Activated T-helper 9 cell treated with anti-CD3 and anti-CD28 coated beads, Interleukin-2, amount 50 U/mL, for 16 hours (primary cell): ENCODE data around the gene PLEKHJ1.

Experiments
- DNase-seq: peaks from one replicate; pipeline ENCODE4 v3.0.0-alpha.2; 2020; ENCODE audit warnings: low read depth

PLEKHJ1 gene

DNA sequence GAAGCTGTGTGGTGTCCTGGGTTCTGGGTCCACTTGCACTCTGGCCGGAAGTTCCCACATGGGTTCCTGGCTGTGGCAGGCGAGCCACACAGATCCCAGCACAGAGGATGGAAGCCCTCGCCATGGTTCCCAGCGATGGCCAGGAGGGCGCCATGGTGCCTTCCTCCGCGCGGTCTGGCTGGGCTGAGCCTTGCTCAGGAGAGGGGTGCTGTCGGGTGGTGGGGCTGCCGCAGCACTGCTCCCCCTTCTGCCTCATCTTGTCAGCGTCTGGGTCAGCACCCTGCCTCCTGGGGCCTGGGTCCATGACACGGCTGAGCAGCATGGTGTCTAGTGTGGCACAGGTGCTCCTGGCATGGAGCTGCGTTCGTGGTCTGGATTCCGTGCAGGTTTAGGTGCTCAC lies 38.9 kb downstream of the PLEKHJ1 start:
- DNase-seq: no peak

DNA sequence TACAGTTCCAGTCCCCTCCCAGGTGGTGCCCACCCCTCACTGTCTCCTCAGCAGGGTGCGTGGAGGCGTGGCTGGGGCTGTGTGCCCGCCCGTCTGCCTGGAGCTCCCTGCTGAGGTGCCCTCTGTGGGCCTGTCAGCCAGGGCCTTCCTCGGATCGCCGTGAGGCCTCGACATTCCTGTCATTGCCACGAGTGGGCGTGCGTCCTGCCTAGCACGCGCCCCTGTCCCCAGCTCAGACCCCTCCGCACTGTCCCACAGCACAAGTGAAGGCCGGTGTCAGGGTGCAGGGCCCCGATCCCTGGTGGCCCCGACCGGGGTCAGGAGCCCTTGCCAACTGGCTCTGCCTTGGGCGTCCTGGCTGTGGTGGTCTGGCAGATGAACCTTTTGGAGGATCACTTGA lies 40.2 kb downstream of the PLEKHJ1 start:
- DNase-seq: no peak

DNA sequence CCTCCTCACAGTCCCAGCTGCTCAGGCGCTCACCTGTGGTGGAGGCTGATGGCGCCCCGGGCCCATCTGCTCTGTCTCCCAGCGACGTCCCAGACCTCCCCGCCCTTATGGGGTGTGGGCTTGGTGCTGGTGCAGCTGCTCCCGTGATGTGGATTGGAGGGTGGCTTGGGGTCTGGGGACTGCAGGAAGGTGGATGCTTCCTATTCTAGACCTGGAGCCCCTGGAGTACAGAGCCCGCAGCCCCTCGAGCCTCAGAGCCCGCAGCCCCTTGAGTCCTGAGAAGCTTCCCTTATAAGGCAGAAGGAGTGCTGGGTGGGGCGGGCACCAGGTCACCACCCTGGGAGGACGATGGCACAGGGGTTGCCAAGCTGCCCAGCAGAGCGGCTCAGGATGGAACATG lies 40.8 kb downstream of the PLEKHJ1 start:
- DNase-seq: no peak

DNA sequence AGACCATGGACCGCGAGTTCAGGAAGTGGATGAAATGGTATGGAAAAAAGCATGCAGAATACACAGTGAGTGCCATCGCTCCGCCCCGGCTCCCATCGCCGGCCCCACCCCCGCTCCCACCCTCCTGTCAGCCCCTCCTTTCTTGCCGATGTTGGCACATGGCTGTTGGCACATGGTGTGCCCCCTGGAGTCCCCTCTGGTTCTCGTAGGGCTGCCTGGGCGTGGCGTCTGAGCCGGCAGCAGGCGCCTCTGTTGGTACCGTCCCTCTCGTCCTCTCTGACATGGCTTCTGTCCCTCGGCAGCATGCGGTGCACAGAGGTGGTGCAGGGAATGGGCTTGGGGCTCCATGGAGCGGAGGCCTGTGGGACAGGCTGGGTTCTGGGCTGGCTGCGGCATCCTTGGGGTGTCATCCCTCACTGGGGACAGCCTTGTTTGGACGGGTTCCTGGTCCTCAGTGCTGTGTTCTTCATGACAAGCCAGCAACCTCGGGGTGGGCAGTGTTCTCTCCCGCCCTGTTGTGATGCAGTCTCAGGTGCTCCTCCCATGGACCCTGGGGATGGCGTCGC lies 41.5 kb downstream of the PLEKHJ1 start:
- no peak for DNase-seq

DNA sequence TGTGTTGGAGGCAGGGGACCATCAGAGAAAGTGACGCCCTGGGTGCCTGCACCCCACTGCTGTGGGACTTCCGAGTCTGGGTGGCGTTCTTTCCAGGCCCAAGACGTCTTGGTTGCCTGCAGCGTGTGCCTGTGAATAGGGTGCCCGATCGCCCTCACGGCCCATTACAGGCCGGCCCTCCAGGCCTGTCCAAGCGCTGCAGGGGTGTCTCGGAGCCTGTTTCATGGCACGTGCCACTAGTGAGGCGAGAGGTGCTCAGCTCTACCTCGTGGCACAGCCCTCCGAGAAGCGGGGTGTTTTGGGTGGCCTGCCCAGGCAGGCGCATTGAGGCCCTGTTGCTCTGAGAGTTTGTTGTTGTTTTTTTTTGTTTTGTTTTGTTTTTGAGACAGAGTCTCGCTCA lies 42.3 kb downstream of the PLEKHJ1 start:
- no peak for DNase-seq

DNA sequence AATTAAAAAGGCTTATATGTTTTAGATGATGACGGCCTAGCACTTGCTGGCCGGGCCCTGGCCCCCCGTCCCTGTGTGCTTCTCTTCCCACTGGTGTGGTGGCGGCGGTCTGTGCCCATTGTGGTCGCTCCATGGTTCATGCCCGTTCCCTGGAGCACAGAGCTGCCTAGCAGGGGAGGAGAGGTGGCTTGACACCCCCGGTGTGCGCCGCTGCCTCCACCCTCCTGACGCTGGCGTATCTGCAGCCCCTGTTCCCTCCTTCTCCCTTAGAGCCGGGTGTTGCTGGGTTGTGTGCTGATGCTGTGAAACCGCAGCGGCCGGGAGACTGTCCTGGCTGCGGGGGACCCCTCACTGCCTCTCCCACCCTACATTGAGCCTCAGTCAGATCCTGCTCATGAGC lies 43.3 kb downstream of the PLEKHJ1 start:
- DNase-seq: no peak

DNA sequence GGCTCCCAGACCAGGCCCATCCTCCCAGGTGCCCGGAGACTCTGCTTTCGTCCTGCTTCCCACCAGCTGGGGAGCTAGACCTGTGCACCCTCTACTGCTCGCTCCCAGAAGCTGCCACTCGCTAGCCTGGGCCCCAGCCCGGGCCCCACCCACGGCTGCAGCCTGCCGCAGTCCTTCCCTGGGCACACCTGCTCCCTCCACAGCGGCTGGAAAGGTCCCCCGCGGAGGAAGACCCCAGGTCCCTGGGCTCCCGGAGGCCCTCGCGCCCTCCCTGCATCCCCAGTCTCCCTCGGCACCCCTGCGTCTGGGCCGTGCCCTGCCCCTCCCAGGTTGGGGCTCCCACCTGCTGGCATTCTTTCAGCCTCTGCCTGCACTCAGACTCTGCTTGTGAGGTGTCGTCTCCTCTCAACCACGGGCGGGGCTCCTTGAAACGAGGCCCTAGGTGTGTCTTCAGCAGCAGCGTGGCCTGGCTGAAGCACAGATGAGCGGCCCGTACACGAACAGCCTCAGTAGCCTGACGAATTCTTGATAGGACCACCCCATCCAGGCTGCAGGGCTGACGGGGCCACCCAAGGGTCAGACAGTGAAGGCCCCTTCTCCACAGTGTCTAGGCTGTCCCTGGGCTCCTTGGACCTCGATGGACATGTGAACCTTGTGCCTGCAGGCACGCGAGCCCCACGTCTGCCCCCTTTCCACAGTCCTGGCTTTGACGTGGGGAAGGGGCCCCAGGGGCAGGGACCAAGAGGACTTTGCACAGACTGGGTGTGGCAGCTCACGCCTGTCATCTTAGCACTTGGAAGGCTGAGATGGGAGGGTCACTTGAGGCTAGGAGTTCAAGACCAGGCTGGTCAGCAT lies 44.4 kb downstream of the PLEKHJ1 start:
- DNase-seq: no peak

GRCh38 chr19:2190848-2191455 lies 45.2 kb downstream of the PLEKHJ1 start:
- no peak for DNase-seq

DNA sequence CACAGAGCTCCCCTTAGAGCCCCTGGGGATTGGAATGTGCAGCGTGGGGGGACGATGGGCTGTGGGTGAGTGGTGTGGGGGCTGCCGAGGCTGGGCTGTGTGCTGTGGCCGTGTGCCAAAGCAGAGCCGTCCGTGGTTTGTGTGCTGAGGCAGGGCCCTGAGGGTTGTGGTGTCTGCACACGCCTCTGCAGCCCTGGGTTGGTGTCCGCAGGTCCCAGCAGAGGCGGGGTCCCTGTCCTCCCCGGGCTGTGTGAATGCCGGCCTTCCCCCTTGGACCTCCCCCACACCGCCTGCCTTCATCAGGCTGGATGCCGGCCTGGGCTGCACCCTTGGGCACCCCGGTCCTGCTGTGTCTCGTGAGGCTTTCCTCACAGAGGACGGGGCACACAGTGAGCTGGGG lies 46.2 kb downstream of the PLEKHJ1 start:
- DNase-seq: no peak

DNA sequence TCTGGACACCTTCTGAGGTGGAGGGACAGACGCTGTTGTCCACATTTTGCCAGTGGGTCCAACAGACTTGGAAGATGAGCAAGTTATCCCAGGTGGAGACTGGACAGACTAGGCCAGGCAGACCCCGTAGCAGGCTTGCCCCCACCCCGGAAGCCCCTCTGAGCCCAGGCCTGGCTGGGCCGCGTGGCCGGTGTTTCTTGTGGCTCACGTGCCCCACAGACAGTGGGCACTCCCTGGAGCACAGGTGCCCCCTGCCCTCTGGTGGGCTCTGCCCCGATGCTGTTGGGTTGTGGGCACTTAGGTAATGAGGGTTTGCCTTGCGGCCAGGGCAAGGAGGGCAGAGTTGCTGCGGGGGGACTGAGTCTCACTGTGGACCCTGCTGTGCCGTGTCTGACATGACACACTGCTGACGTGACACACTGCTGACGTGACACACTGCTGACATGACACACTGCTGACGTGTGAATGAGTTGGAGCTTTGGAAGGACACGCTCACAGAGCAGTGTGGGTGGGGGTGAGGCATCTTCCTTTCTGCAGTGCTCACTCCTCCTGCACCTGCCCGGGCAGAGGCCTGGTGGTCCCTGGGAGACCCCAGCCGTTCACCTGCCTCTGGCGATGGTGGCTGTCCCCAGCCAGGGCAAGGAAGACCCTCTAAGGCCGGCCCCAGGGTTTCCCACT lies 47.3 kb downstream of the PLEKHJ1 start:
- no peak for DNase-seq

DNA sequence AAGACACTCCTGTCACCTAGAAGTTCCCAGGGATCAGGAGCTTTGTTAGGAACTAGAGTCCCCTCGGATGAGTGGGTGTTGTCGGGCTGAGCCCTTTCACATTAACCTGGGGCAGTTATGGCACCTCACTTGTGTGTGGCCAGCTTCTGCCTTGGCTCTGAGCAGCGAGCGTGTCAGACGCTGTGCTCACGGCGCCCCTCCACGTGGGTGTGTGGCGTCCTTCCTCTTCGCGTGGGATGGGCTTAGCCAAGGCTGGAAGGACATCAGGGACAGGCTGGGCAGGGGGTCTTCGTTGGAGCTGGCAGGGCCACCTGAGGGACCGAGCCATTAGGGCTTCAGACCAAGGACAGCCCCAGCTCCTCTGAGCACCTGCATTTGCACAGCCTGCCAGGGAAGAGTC lies 49.0 kb downstream of the PLEKHJ1 start:
- DNase-seq: no peak

- DNase-seq: no peak
These were observed 49.9 kb downstream of the PLEKHJ1 start for GRCh38 chr19:2186071-2186846.

GRCh38 chr19:2185734-2186070 lies 50.4 kb downstream of the PLEKHJ1 start:
- DNase-seq: no peak

DNA sequence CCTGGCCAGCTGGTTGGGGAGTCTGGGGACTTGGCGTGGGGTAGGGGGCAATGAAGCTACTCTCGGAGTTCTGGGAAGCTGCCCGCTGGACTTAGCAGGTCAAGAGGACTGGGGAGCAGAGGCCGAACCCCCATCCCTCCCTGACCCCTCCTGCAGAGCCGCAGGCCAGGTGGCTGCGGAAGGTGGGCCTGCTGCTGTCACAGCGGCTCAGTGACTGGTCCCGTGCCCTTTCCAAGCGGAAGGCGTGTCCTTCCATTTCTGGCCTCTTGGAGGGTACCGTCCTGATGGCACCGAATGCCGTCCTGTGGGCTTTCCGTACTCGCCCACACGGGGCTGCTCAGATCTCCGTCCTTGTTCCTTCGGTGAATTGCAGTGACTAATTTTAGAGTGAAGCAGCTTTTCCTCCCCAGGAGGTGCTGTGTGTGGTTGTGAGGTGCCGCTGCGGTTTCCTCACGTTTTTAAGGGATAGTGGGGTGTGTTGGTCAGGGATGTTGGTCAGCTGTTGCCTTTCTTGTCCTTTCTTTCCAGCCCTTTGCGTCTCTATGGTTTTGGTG lies 51.6 kb downstream of the PLEKHJ1 start:
- no peak for DNase-seq
